DND-41 (cell line): ENCODE measurements around the gene RFX5.

Source experiments
- ATAC-seq: fragments of 200-7000 bp; cut with Tn5 transposase; 3 replicates; pipeline ENCODE4 v1.9.1; 2021; ENCODE audit warnings: low read depth; ENCODE audit not compliant: insufficient read depth
- DNase-seq: peaks from one replicate; pipeline ENCODE4 v3.0.0-alpha.2; 2020
- H2AFZ ChIP-seq: 2 replicates; pipeline ENCODE4 v1.6.0; 2012; ENCODE audit warnings: low read depth, low read length
- H3K27ac ChIP-seq: 2 replicates; pipeline ENCODE4 v1.5.1; 2012; ENCODE audit warnings: low read length, inconsistent platforms
- H3K27me3 ChIP-seq: fragments of 200-600 bp; sonication (generic); 2 replicates; pipeline ENCODE4 v1.6.0; 2012; ENCODE audit warnings: low read length, mild to moderate bottlenecking, inconsistent platforms; ENCODE audit not compliant: insufficient read depth, poor library complexity
- H3K36me3 ChIP-seq: 2 replicates; pipeline ENCODE4 v1.5.1; 2012; ENCODE audit warnings: low read length, inconsistent platforms; ENCODE audit not compliant: insufficient read depth
- H3K4me1 ChIP-seq: 2 replicates; pipeline ENCODE4 v1.5.1; 2012; ENCODE audit warnings: mild to moderate bottlenecking, low read length; ENCODE audit not compliant: insufficient read depth
- H3K4me2 ChIP-seq: 2 replicates; pipeline ENCODE4 v1.6.0; 2012; ENCODE audit warnings: mild to moderate bottlenecking, moderate library complexity, low read length, inconsistent platforms; ENCODE audit not compliant: insufficient read depth
- H3K4me3 ChIP-seq, 2 experiments: fragments of 200-600 bp in 1 of 2; shearing (Covaris generic) in 1 of 2; 2 replicates each; pipeline ENCODE4 v1.5.1; 2012 to 2016; ENCODE audit warnings: inconsistent platforms in 2 of 2, low read length in 2 of 2, mild to moderate bottlenecking in 2 of 2, low read depth in 1 of 2, moderate library complexity in 1 of 2
- H3K79me2 ChIP-seq: 2 replicates; pipeline ENCODE4 v1.6.0; 2012; ENCODE audit warnings: low read length, inconsistent platforms; ENCODE audit not compliant: insufficient read depth
- H3K9ac ChIP-seq: 2 replicates; pipeline ENCODE4 v1.6.0; 2012; ENCODE audit warnings: low read depth, mild to moderate bottlenecking, inconsistent platforms, low read length, moderate library complexity
- H3K9me3 ChIP-seq: 2 replicates; pipeline ENCODE4 v1.5.1; 2012; ENCODE audit warnings: low read length, moderate library complexity, mild to moderate bottlenecking, inconsistent platforms; ENCODE audit not compliant: insufficient read depth, severe bottlenecking
- H4K20me1 ChIP-seq: 2 replicates; pipeline ENCODE4 v1.6.0; 2012; ENCODE audit warnings: low read length; ENCODE audit not compliant: insufficient read depth
- CTCF ChIP-seq: IDR thresholded peaks from 2 replicates; pipeline ENCODE4 v1.5.1; 2012; ENCODE audit warnings: borderline replicate concordance, low read length, moderate library complexity, mild to moderate bottlenecking; ENCODE audit not compliant: poor library complexity, severe bottlenecking; ENCODE audit errors: extremely low read depth
- EZH2 ChIP-seq: IDR thresholded peaks from 3 replicates; pipeline ENCODE4 v1.6.1; 2012; ENCODE audit warnings: borderline replicate concordance, low read depth, mild to moderate bottlenecking, moderate library complexity, low read length, inconsistent platforms; ENCODE audit not compliant: severe bottlenecking

RFX5 gene

GRCh38 chr1:151372058-151372934, 25.2 kb upstream of the RFX5 start, which contains the start of gene SELENBP1:
Gene SELENBP1, minus strand, starts transcription at chr1:151372705. Its CDS starts 64 bp downstream, at chr1:151372641.
- Histone ChIP-seq H3K27me3 (peaks cover 2% of the 10 kb centered on the region), H3K36me3 (no peaks in the 10 kb centered on the region), H3K9ac (no peak within 1 kb of the TSS), H3K79me2 (no peaks in the 10 kb centered on the region), H3K9me3 (no peaks in the 10 kb centered on the region), H3K4me3 (no peak within 1 kb of the TSS), H3K4me1 (peaks cover 9% of the 10 kb centered on the region), H4K20me1 (no peaks in the 10 kb centered on the region), H3K4me2 (no peak within 1 kb of the TSS), H2AFZ (no peak within 1 kb of the TSS), H3K27ac (no peak within 1 kb of the TSS)
- no peak for TF ChIP-seq CTCF
- TF ChIP-seq EZH2: no peak
- ATAC-seq (no peak), DNase-seq (no peak)

GRCh38 chr1:151371370-151372057, 24.5 kb upstream of the RFX5 start:
- Histone ChIP-seq H3K9ac (no peak overlapping the region), H4K20me1 (no peaks in the 10 kb centered on the region), H3K9me3 (no peaks in the 10 kb centered on the region), H3K4me2 (no peak overlapping the region), H3K4me3 (no peak overlapping the region), H3K36me3 (no peaks in the 10 kb centered on the region), H3K27me3 (no peaks in the 10 kb centered on the region), H3K4me1 (peaks cover 9% of the 10 kb centered on the region), H3K27ac (no peak overlapping the region), H2AFZ (no peak overlapping the region), H3K79me2 (no peaks in the 10 kb centered on the region)
- ATAC-seq (no peak), DNase-seq (no peak)
- TF ChIP-seq CTCF (no peak), EZH2 (no peak)

DNA sequence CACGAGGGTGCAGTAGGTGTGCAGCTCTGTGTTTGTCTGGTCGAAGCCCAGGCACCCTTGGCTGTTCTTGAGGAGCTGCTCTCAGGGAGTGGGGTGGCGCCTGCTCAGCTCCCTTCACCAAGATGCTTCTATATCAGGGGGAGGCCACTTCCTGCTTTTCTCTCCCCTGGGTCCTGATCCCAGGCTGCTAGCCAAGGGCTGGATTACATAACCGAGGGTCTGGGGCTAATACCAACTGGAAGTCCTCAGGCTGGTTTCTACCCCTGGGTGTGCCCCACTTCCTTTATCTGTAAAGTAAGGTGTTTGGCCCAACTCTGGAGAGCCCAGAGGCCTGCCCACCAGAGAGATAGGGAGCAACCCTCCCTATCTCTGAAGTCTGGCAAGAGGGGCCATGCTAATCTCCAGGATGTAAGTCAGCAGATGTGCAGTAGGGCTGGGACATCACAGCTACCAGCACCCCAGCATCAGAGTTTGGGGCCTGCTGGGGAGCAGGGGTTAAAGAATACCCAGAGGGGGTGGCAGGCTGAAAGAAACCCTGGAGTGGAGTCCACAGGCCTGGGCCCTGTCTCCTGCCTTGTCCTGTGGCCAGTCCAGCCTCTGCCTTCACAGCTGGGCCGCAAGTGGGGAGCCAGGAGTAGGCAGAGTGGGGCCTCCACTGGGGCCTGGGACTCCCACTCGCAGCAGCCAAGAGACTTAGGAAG, 23.3 kb upstream of the RFX5 start:
- no peak for DNase-seq
- ATAC-seq: peak; percentile 52; the same call in 2 of the 3 replicates
- peak overlapping the region; percentile 12; the same call in 1 of the 2 replicates for H2AFZ ChIP-seq
- no peaks in the 10 kb centered on the region for H4K20me1 ChIP-seq
- H3K4me1 ChIP-seq: peaks cover 9% of the 10 kb centered on the region
- H3K4me3 ChIP-seq: no peak overlapping the region
- H3K27me3 ChIP-seq: no peaks in the 10 kb centered on the region
- no peaks in the 10 kb centered on the region for H3K9me3 ChIP-seq
- H3K4me2 ChIP-seq: no peak overlapping the region
- TF ChIP-seq EZH2 (no peak), CTCF (no peak)
- no peaks in the 10 kb centered on the region for H3K36me3 ChIP-seq
- H3K9ac ChIP-seq: no peak overlapping the region
- no peak overlapping the region for H3K27ac ChIP-seq
- no peaks in the 10 kb centered on the region for H3K79me2 ChIP-seq
